ENCODE measurements around the gene SLC7A14.

- TF ChIP-seq CTCF (IDR thresholded peaks at IDR 0.05) (no peak), EZH2phosphoT487 (IDR thresholded peaks at IDR 0.05) (no peak), EZH2 (IDR thresholded peaks at IDR 0.05) (no peak)
Observed at GRCh38 chr3:170551252-170551651, 34.6 kb downstream of the SLC7A14 start.

Measured in neural progenitor cell (in vitro differentiated cells).